CD4-positive, alpha-beta memory T cell (primary cell): ENCODE data around the gene MARK4. TPM values are rescaled to one million over a fixed set of nuclear protein-coding genes. Genes with fewer than 3 reads are reported as not detected.

Experiments
- CTCF ChIA-PET: fragments of 350-600 bp; sonication (Branson Sonifier 250); formaldehyde crosslinking; loops from one replicate; lab custom pipeline; 2021; ENCODE audit warnings: inconsistent platforms; ENCODE audit not compliant: partially characterized antibody; lab: Charles Lee
- POLR2A ChIA-PET: fragments of 350-600 bp; sonication (Branson Sonifier 250); formaldehyde crosslinking; loops from one replicate; lab custom pipeline; 2021; ENCODE audit not compliant: partially characterized antibody; lab: Charles Lee
- DNase-seq, 5 donors: peaks; one replicate each; pipeline versions ENCODE4 v3.0.0 to v3.0.0-alpha.2; 2020 to 2022; ENCODE audit warnings: mixed read lengths in 1 of 5
- H3K27ac ChIP-seq: one replicate; pipeline ENCODE4 v1.7.0; 2013; ENCODE audit warnings: low read depth, low read length
- H3K27me3 ChIP-seq: 2 replicates; pipeline ENCODE4 v1.7.0; 2013; ENCODE audit warnings: mild to moderate bottlenecking, low read length, moderate library complexity; ENCODE audit not compliant: insufficient read depth
- H3K36me3 ChIP-seq: 2 replicates; pipeline ENCODE4 v1.7.0; 2013; ENCODE audit warnings: mild to moderate bottlenecking, low read length, moderate library complexity; ENCODE audit not compliant: insufficient read depth
- H3K4me1 ChIP-seq: 2 replicates; pipeline ENCODE4 v1.7.0; 2013; ENCODE audit warnings: mild to moderate bottlenecking, low read length, moderate library complexity; ENCODE audit not compliant: insufficient read depth
- H3K4me3 ChIP-seq, 2 donors: one replicate each; pipeline ENCODE4 v1.7.0; 2013; ENCODE audit warnings: low read length in 2 of 2, mild to moderate bottlenecking in 1 of 2
- H3K9me3 ChIP-seq, 2 donors: one replicate each; pipeline ENCODE4 v1.7.0; 2013; ENCODE audit warnings: low read length in 2 of 2, control low read depth in 1 of 2; ENCODE audit not compliant: control insufficient read depth in 1 of 2
- H3K27ac Mint-ChIP-seq, 7 donors: one replicate each; pipeline ENCODE4 v1.8.0; 2020 to 2021; ENCODE audit warnings: mixed read lengths in 7 of 7, mild to moderate bottlenecking in 6 of 7, inconsistent platforms in 3 of 7, moderate library complexity in 3 of 7
- H3K27me3 Mint-ChIP-seq, 2 donors: one replicate each; pipeline ENCODE4 v1.8.0; 2020 to 2021; ENCODE audit warnings: mixed read lengths in 2 of 2
- H3K36me3 Mint-ChIP-seq, 2 donors: one replicate each; pipeline ENCODE4 v1.8.0; 2020 to 2021; ENCODE audit warnings: mixed read lengths in 2 of 2, inconsistent platforms in 1 of 2, mild to moderate bottlenecking in 1 of 2
- H3K4me1 Mint-ChIP-seq, 4 donors: one replicate each; pipeline ENCODE4 v1.8.0; 2020 to 2021; ENCODE audit warnings: mixed read lengths in 4 of 4, mild to moderate bottlenecking in 1 of 4
- H3K4me3 Mint-ChIP-seq, 8 donors: one replicate each; pipeline ENCODE4 v1.8.0; 2020 to 2021; ENCODE audit warnings: mixed read lengths in 8 of 8, mild to moderate bottlenecking in 7 of 8, moderate library complexity in 6 of 8, inconsistent platforms in 3 of 8
- H3K9me3 Mint-ChIP-seq, 8 donors: one replicate each; pipeline ENCODE4 v1.8.0; 2020 to 2021; ENCODE audit warnings: mixed read lengths in 8 of 8, mild to moderate bottlenecking in 5 of 8, inconsistent platforms in 3 of 8, moderate library complexity in 1 of 8
- intact Hi-C: fragments of 100-400 bp; cut with micrococcal nuclease; formaldehyde crosslinking; loops from one replicate; pipeline ENCODE4 v1.15.1; 2023
- polyA plus RNA-seq, 2 donors: library from polyadenylated mRNA; unstranded; fragments of 300-500 nt; fragmentation: Illumina TruSeq; gene quantifications; one replicate each; pipeline ENCODE4 v1.2.3, GENCODE V29; 2021
- total RNA-seq, 2 experiments: library from RNA; stranded (reverse); gene quantifications; one replicate each; pipeline ENCODE4 v1.2.3, GENCODE V29; 2021

Gene MARK4
- total and polyA plus RNA-seq, 4 experiments from 2014 or later: 0.11 to 25.2 (median 13.0) TPM

DNA sequence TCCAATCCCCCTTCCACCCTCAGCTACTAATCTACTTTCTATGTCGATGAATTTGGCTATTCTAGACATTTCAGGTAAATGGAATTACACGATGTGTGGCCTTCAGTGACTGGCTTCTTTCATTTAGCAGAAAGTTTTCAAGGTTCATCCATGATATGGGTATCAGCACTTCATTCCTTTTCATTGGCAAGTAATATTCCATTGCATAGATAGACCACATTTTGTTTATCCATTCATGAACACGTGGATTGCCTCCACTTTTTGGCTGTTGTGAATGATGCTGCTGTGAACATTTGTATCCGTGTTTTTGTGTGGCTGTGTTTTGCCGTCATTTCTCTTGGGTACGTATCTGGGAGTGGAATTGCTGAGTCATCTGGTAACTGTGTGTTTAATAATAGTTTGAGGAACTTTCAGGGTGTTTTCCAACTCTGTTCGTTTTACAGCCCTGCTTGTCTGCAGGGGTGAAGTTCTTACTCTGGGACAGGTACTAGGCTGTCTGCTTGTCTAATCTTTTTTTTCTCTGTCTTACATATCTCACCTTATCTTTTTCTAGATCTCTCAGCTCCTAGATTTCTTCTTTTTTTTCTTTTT lies 32.5 kb downstream of the MARK4 start:
- Histone ChIP-seq H3K4me3 (no peak overlapping the region), H3K27me3 (no peaks in the 10 kb centered on the region), H3K4me1 (no peaks in the 10 kb centered on the region), H3K27ac (no peak overlapping the region), H3K36me3 (peaks cover 2% of the 10 kb centered on the region), H3K9me3 (no peaks in the 10 kb centered on the region)
- no peak overlapping the region for H3K4me3 Mint-ChIP-seq
- no peaks in the 10 kb centered on the region for H3K27me3 Mint-ChIP-seq
- CTCF ChIA-PET: no interaction called here
- H3K4me1 Mint-ChIP-seq: peaks cover 0 to 4% (median 0%) of the 10 kb centered on the region in 4 donors
- peak overlapping the region in 1 of 7 donors; percentile 41 for H3K27ac Mint-ChIP-seq
- no peaks in the 10 kb centered on the region for H3K9me3 Mint-ChIP-seq
- peaks cover 30 to 41% of the 10 kb centered on the region in 2 donors for H3K36me3 Mint-ChIP-seq
- POLR2A ChIA-PET: no interaction called here
- no peak for DNase-seq
- intact Hi-C loops: no loop called here

DNA sequence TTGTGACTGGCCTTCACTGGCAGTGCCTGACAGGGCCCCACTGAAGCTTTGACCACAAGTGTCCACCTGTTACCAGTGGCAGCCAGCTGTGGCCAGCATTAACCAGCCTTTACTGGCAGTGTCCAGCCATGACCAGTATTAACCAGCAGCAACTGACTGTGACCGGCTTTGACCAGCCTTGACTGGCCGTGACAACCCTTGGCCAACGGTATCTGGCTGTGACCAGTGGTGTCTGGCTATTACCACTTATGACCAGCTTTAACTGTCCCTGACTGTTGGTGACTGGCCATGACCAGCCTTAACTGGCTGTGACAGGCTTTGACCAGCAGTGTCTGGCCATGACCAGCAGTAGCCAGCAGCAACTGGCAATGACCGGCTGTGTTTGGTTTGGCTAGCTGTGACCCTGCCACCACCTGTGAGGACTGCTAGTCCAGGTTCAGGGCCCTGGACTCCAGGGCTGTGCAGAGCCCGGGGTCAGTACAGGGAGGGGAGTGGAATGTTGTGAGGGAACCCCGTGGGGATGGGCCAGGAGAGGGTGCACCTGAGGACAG lies 39.4 kb downstream of the MARK4 start:
- H3K27me3 ChIP-seq: no peaks in the 10 kb centered on the region
- CTCF ChIA-PET: no interaction called here
- H3K36me3 Mint-ChIP-seq: peaks cover 42 to 47% of the 10 kb centered on the region in 2 donors

DNA sequence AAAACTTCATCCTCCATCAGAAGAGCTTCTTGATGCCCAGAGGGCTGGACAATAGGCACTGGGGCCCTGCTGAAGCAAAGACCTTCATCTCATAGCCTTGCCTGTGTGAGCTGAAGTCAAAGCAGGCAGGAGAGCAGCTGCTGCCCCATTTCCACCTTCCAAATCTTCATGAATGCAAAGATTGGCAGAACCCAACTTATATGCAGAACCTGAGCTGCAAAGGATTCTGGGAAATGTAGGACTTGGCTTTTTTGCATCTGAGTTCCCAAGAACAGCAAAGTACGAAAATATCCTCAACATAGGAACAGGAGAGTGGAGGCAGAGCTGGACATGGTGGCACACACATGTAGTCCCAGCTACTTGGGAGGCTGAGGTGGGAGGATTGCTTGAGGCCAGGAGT lies 40.8 kb downstream of the MARK4 start:
- intact Hi-C loops: no loop called here
- ChIA-PET CTCF (no interaction called here), POLR2A (no interaction called here)
- DNase-seq: no peak
- no peaks in the 10 kb centered on the region for H3K36me3 ChIP-seq
- no peak overlapping the region for H3K4me3 Mint-ChIP-seq
- no peak overlapping the region for H3K27ac ChIP-seq
- no peak overlapping the region for H3K4me3 ChIP-seq
- no peak overlapping the region for H3K27ac Mint-ChIP-seq
- no peaks in the 10 kb centered on the region for H3K4me1 Mint-ChIP-seq
- H3K4me1 ChIP-seq: no peaks in the 10 kb centered on the region
- no peaks in the 10 kb centered on the region for H3K27me3 ChIP-seq
- peaks cover 0 to 2% (median 0%) of the 10 kb centered on the region in 8 donors for H3K9me3 Mint-ChIP-seq
- H3K36me3 Mint-ChIP-seq: peaks cover 41 to 49% of the 10 kb centered on the region in 2 donors
- H3K27me3 Mint-ChIP-seq: no peaks in the 10 kb centered on the region
- no peaks in the 10 kb centered on the region for H3K9me3 ChIP-seq

More for the DNA sequence above, 39.4 kb downstream of the MARK4 start:
- Histone ChIP-seq H3K36me3 (no peaks in the 10 kb centered on the region), H3K27ac (no peak overlapping the region), H3K4me1 (no peaks in the 10 kb centered on the region), H3K4me3 (no peak overlapping the region), H3K9me3 (no peaks in the 10 kb centered on the region)
- Mint-ChIP-seq H3K27ac (no peak overlapping the region), H3K4me1 (no peaks in the 10 kb centered on the region), H3K9me3 (peaks cover 0 to 2% (median 0%) of the 10 kb centered on the region in 8 donors), H3K27me3 (no peaks in the 10 kb centered on the region), H3K4me3 (no peak overlapping the region)
- no peak for DNase-seq
- intact Hi-C loops: no loop called here
- POLR2A ChIA-PET: no interaction called here

DNA sequence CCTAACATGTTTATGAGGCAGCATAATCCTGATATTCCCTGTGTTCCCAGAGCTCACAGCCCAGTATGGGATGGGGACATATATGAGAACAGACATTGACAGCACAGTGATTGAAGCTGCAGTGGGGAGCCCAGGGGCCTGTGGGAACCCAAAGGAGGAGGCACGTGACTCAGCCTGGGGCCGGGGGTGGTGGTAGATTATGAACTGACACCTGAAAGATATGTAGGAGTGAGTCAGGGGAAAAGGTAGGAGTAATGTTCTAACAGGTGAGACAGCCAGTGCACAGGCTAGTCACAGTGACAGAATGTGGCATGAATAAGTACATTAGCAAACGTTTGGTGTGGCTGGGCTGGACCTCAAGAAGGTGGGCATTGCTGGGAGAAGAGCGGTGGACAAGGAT lies 42.6 kb downstream of the MARK4 start:
- POLR2A ChIA-PET: no interaction called here
- intact Hi-C loops: no loop called here
- Histone ChIP-seq H3K36me3 (no peaks in the 10 kb centered on the region), H3K4me3 (no peak overlapping the region), H3K4me1 (no peaks in the 10 kb centered on the region), H3K27me3 (no peaks in the 10 kb centered on the region), H3K27ac (no peak overlapping the region), H3K9me3 (no peaks in the 10 kb centered on the region)
- Mint-ChIP-seq H3K27ac (peak overlapping the region in 1 of 7 donors; percentile 43), H3K4me1 (no peaks in the 10 kb centered on the region), H3K9me3 (peaks cover 0 to 2% (median 0%) of the 10 kb centered on the region in 8 donors), H3K4me3 (peak overlapping the region in 1 of 8 donors; percentile 41), H3K27me3 (no peaks in the 10 kb centered on the region), H3K36me3 (peaks cover 50 to 56% of the 10 kb centered on the region in 2 donors)
- CTCF ChIA-PET: no interaction called here
- no peak for DNase-seq

DNA sequence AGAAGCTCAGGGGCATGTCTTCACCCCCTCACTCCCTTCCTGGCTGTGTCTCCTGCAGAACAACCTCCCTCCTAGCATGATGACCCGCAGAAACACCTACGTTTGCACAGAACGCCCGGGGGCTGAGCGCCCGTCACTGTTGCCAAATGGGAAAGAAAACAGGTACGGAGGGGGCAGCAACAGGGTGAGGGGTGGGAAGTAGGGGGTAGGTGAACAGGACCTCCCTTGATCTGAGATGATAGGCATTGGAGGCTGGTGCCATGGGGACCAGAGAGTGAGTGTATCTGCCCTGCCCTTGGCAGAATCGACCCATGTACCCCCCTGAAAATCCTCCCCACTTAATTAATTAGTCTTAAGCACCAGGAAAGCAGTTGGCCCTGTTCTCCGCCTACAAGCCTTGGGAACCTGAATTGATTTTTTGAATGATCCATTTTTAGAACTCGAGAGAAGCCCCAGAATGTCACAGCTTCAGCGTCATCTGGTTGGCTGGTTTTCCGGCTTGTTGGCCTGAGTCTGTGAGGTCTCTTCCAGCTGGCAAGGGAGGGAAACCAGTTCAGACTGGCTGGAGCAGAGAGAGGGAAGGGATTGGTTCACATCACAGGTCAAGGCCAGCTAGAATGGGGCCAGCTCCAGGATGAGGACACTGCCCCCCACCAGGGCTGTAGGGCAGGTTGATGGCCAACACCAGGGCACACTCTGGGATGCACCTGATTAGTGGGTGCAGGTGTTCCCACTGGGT lies 43.4 kb downstream of the MARK4 start:
- Histone ChIP-seq H3K36me3 (peaks cover 3% of the 10 kb centered on the region), H3K27me3 (no peaks in the 10 kb centered on the region), H3K9me3 (no peaks in the 10 kb centered on the region), H3K4me1 (no peaks in the 10 kb centered on the region), H3K27ac (no peak overlapping the region), H3K4me3 (no peak overlapping the region)
- peak overlapping the region in 1 of 7 donors; percentile 17 for H3K27ac Mint-ChIP-seq
- H3K27me3 Mint-ChIP-seq: no peaks in the 10 kb centered on the region
- ChIA-PET POLR2A (no interaction called here), CTCF (no interaction called here)
- intact Hi-C loops: no loop called here
- H3K36me3 Mint-ChIP-seq: peaks cover 52 to 60% of the 10 kb centered on the region in 2 donors
- H3K4me1 Mint-ChIP-seq: peaks cover 0 to 1% (median 0%) of the 10 kb centered on the region in 4 donors
- no peak for DNase-seq
- no peak overlapping the region for H3K4me3 Mint-ChIP-seq
- peaks cover 0 to 2% (median 0%) of the 10 kb centered on the region in 8 donors for H3K9me3 Mint-ChIP-seq

DNA sequence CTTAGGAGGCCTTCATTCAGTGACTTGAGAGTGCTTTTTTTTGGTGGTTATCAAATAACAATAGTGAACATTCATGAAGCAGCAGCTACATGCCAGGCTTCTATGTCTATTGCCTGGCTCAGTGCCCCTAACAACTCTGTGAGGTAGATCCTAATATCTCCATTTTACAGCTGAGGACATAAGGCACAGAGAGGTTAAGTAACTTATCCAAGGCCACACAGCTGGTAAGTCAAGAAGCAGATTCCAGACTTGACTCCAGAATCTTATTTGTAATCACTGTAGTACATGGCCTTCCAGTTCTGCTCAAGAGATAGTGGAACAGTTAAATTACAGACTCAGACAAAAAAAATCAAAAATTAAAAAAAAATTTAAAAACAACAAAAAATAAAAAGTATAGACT lies 44.8 kb downstream of the MARK4 start:
- POLR2A ChIA-PET: no interaction called here
- H3K36me3 Mint-ChIP-seq: peaks cover 53 to 67% of the 10 kb centered on the region in 2 donors

DNA sequence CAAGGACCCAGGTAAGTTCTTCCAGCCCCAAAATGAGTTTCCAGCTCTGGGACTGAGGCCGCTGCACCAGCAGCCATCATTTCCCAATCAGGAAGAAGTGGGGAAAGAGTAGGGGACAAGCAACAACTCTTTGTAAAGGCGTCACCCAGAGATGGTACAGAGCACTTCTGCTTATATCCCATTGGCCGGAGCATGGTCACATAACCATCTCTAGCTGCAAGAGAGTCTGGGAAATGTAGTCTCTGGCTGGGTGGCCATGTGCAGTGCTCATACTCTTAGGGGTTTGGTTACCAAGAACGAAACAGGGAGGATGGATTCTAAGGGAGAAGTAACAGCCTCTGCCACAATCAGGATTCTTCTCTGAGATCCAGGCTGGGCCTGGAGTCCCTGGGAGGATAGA lies 45.3 kb downstream of the MARK4 start:
- no peak overlapping the region for H3K4me3 ChIP-seq
- H3K27ac Mint-ChIP-seq: peak overlapping the region in 1 of 7 donors; percentile 42
- no peaks in the 10 kb centered on the region for H3K4me1 ChIP-seq
- no peaks in the 10 kb centered on the region for H3K27me3 ChIP-seq
- peaks cover 4% of the 10 kb centered on the region for H3K36me3 ChIP-seq
- H3K4me3 Mint-ChIP-seq: no peak overlapping the region
- peaks cover 50 to 64% of the 10 kb centered on the region in 2 donors for H3K36me3 Mint-ChIP-seq
- H3K27me3 Mint-ChIP-seq: no peaks in the 10 kb centered on the region
- no peak overlapping the region for H3K27ac ChIP-seq
- no peak for DNase-seq
- POLR2A ChIA-PET: no interaction called here
- H3K9me3 ChIP-seq: no peaks in the 10 kb centered on the region
- intact Hi-C loops: no loop called here
- CTCF ChIA-PET: no interaction called here
- peaks cover 0 to 2% (median 0%) of the 10 kb centered on the region in 8 donors for H3K9me3 Mint-ChIP-seq
- H3K4me1 Mint-ChIP-seq: peaks cover 0 to 1% (median 0%) of the 10 kb centered on the region in 4 donors

More for the DNA sequence above, 44.8 kb downstream of the MARK4 start:
- H3K27ac Mint-ChIP-seq: no peak overlapping the region
- CTCF ChIA-PET: no interaction called here
- H3K9me3 ChIP-seq: no peaks in the 10 kb centered on the region
- H3K9me3 Mint-ChIP-seq: peaks cover 0 to 2% (median 0%) of the 10 kb centered on the region in 8 donors
- no peak overlapping the region for H3K27ac ChIP-seq
- no peaks in the 10 kb centered on the region for H3K27me3 ChIP-seq
- no peaks in the 10 kb centered on the region for H3K27me3 Mint-ChIP-seq
- H3K4me3 Mint-ChIP-seq: no peak overlapping the region
- no peak overlapping the region for H3K4me3 ChIP-seq
- no peaks in the 10 kb centered on the region for H3K4me1 ChIP-seq
- H3K36me3 ChIP-seq: peaks cover 4% of the 10 kb centered on the region
- no peak for DNase-seq
- H3K4me1 Mint-ChIP-seq: peaks cover 0 to 1% (median 0%) of the 10 kb centered on the region in 4 donors
- intact Hi-C loops: no loop called here
